Prostate gland (tissue), 2 donors: ENCODE results near the gene KIFC3. TPM values are rescaled to one million over a fixed set of nuclear protein-coding genes. Genes with fewer than 3 reads are reported as not detected.

Source experiments
- DNase-seq: peaks from one replicate; pipeline ENCODE4 v3.0.0-alpha.2; 2019; ENCODE audit warnings: low spot score
- H3K27ac ChIP-seq, 2 donors: fragments of 200-600 bp; sonication (generic); 2 replicates each; pipeline ENCODE4 v1.5.1; 2017 to 2019
- H3K27me3 ChIP-seq: fragments of 200-600 bp; sonication (generic); replicated peaks from 2 replicates; pipeline ENCODE4 v1.5.1; 2019; ENCODE audit not compliant: insufficient read depth
- H3K36me3 ChIP-seq, 2 donors: fragments of 200-600 bp; sonication (generic); 1 replicate in 1 of 2; 2 replicates in 1 of 2; pipeline versions ENCODE4 v1.5.1 to v1.8.1; 2017 to 2019
- H3K4me1 ChIP-seq: fragments of 200-600 bp; sonication (generic); replicated peaks from 2 replicates; pipeline ENCODE4 v1.5.1; 2019
- H3K4me3 ChIP-seq, 2 donors: fragments of 200-600 bp; sonication (generic); 2 replicates each; pipeline ENCODE4 v1.5.1; 2017 to 2019
- H3K9me3 ChIP-seq: fragments of 200-600 bp; sonication (generic); 2 replicates; pipeline ENCODE4 v1.5.1; 2017
- POLR2A ChIP-seq: fragments of 450-650 bp; IDR thresholded peaks from one replicate; pipeline ENCODE4 v1.6.1; 2016; ENCODE audit warnings: antibody characterized with exemption, mild to moderate bottlenecking
- POLR2AphosphoS5 ChIP-seq: sonication (generic); formaldehyde crosslinking; IDR thresholded peaks from one replicate; pipeline ENCODE4 v1.6.1; 2017; ENCODE audit warnings: antibody characterized with exemption
- WGBS: methylation state at CpG from one replicate; pipeline ENCODE4 v1.1.5; 2018; 5-methylcytosine and 5-hydroxymethylcytosine counted together
- intact Hi-C: fragments of 100-400 bp; cut with DNase I; formaldehyde crosslinking; loops from one replicate; pipeline ENCODE4 v1.14.2; 2022
- total RNA-seq, 2 donors: library from RNA; depleted of rRNA; stranded (reverse); fragments of >200 nt; gene quantifications; one replicate each; pipeline ENCODE4 v1.1.0, GENCODE V29; 2016
- TF ChIP-seq, protein P1 (sequence below), 4 experiments: fragments of 200-600 bp in 2 of 4; fragments of 450-650 bp in 2 of 4; sonication (generic) in 2 of 4; IDR thresholded peaks; 1 replicate in 3 of 4; 2 replicates in 1 of 4; pipeline ENCODE4 v1.5.1; 2016 to 2019; ENCODE audit warnings: antibody characterized with exemption in 4 of 4, mild to moderate bottlenecking in 2 of 4, moderate library complexity in 2 of 4

Gene KIFC3
- total RNA-seq, 2 donors from 2014 or later: 16.3 to 79.5 TPM

DNA sequence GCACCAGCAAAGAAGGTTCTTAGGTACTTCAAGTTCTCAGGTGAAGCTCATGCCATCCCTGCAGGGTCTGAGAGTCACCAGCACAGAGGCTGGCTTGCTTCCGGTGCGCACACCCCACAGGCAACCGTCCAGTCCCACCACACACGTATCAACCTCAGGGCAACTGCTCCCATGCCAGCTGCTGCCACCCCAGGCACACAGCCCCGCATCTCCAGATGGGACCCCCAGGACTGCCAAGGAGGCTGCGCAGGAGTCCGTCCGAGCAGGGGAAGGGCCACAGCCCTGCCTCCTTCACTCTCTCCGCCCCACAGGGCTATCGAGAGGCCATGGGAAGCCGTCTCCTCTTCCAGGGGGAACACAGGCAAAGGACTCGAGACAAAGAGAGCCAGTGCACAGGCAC is 13.3 kb downstream of the KIFC3 start:
- intact Hi-C loops: no loop called here
- Histone ChIP-seq H3K4me3 (no peak overlapping the region), H3K27ac (no peak overlapping the region), H3K27me3 (no peaks in the 10 kb centered on the region), H3K4me1 (no peaks in the 10 kb centered on the region), H3K36me3 (no peaks in the 10 kb centered on the region), H3K9me3 (no peaks in the 10 kb centered on the region)
- TF ChIP-seq POLR2AphosphoS5 (no peak), POLR2A (no peak)
- TF ChIP-seq, protein P1, sequence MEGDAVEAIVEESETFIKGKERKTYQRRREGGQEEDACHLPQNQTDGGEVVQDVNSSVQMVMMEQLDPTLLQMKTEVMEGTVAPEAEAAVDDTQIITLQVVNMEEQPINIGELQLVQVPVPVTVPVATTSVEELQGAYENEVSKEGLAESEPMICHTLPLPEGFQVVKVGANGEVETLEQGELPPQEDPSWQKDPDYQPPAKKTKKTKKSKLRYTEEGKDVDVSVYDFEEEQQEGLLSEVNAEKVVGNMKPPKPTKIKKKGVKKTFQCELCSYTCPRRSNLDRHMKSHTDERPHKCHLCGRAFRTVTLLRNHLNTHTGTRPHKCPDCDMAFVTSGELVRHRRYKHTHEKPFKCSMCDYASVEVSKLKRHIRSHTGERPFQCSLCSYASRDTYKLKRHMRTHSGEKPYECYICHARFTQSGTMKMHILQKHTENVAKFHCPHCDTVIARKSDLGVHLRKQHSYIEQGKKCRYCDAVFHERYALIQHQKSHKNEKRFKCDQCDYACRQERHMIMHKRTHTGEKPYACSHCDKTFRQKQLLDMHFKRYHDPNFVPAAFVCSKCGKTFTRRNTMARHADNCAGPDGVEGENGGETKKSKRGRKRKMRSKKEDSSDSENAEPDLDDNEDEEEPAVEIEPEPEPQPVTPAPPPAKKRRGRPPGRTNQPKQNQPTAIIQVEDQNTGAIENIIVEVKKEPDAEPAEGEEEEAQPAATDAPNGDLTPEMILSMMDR (IDR thresholded peaks at IDR 0.05): no peak
- DNase-seq: no peak
- 87% methylated on average over 12 of the region's 12 CpGs for WGBS

DNA sequence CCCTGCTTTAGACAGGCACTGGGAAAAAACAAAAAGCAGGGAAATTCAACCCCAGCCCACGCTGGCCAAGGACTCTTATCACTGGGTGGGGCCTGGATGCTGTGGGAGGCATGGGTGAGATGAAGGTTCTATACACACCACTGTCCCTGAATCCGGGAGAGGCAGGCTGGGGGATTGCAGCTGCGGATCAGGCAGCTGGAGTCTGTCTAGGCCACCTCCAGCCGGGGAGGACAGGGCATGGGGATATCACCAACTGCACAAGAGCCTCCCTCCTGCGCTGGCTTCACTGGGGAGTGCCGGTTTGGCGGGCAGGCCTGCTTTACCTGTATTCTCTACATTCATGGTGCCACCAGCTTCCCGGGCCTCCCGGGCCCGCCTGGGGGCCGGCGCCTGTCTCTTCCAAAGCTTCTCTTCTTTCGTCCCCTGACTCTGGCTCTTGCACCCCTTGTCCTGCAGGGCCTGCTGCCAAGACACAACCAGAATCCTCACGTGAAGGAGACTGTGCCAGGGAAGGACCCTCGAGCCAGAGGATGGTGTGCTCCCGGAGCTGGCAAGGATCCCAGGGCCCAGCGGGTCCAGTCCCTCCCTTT is 13.9 kb downstream of the KIFC3 start:
- TF ChIP-seq, protein P1 (IDR thresholded peaks at IDR 0.05): no peak
- no peak for TF ChIP-seq POLR2AphosphoS5
- no peak overlapping the region for H3K27ac ChIP-seq
- H3K36me3 ChIP-seq: no peaks in the 10 kb centered on the region

DNA sequence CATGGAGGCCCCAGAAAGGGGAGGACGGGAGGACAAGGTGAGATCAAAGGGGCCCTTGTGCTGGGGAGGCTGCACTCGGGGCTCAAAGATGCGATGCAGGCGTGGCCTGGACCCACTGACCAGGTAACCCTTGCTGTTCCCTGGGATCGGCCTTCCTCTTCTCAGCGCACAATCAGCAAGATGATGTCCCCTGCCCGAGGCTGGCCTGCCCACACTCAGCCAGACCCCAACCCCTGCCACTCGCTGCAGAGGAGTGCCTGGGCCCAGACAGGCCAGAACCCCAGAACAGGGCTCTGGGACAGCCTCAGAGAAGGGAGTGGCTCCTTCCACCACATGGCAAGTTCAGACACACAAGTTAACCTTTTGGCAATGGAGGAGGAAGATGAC is 14.8 kb downstream of the KIFC3 start:
- intact Hi-C loops: no loop called here
- H3K27me3 ChIP-seq: no peaks in the 10 kb centered on the region
- DNase-seq: no peak
- no peaks in the 10 kb centered on the region for H3K9me3 ChIP-seq
- peak overlapping the region in 1 of 2 donors; percentile 35 for H3K27ac ChIP-seq
- no peaks in the 10 kb centered on the region for H3K4me1 ChIP-seq
- H3K4me3 ChIP-seq: no peak overlapping the region
- TF ChIP-seq POLR2A (no peak), POLR2AphosphoS5 (no peak)
- TF ChIP-seq, protein P1 (IDR thresholded peaks at IDR 0.05): no peak
- 72% methylated on average over 8 of the region's 8 CpGs for WGBS
- no peaks in the 10 kb centered on the region for H3K36me3 ChIP-seq

More for the DNA sequence above, 13.9 kb downstream of the KIFC3 start:
- WGBS: 52% methylated on average over 17 of the region's 17 CpGs
- H3K9me3 ChIP-seq: no peaks in the 10 kb centered on the region
- DNase-seq: no peak
- intact Hi-C loops: no loop called here
- no peaks in the 10 kb centered on the region for H3K27me3 ChIP-seq
- H3K4me3 ChIP-seq: no peak overlapping the region
- no peaks in the 10 kb centered on the region for H3K4me1 ChIP-seq

DNA sequence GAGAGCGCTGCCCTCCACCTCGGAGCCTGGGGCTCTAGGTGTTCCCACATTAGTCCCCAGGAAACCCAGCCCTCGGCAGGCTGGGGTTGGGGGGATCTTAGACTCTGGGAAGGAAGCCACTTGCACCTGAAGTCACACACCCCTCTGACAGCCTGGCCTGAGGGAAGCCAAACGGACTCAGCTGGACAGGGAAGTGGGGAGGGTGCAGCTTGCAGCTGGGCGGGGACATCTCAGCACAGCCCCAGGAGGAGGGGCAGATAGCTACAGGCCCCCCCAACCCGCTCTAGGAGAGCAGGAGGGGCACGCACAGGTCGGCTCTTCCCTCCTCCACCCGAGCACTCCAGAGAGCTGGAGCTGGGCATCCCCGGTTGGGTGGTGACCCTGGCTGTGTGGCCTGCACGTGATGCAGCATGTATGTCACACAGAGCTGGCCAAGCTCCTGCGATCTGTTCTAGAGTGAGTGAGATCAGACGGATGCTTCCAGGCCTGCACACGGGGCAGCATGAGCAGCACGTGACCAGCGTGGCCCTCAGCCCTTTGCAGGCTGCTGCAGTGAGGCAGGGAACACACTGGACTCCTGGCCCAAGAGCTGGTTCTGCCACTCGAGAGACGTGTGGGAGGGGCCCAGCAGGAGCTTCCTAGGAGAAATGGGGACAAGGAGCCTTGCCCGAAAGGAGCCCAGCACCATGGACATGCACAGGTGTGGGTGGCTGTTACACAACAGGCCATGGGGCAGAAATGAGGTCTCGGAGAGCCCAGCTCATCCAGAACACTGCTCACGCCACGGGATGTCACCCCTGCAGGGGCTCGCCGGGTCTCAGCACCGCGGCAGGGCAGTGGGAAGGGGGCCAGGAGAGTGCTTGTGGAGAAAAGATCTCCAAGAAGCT is 15.4 kb downstream of the KIFC3 start:
- intact Hi-C loops: no loop called here
- TF ChIP-seq POLR2A: no peak
- TF ChIP-seq, protein P1 (IDR thresholded peaks at IDR 0.05): no peak
- TF ChIP-seq POLR2AphosphoS5: peak; percentile 59
- Histone ChIP-seq H3K27ac (peak overlapping the region in 1 of 2 donors; percentile 35), H3K9me3 (no peaks in the 10 kb centered on the region), H3K4me3 (no peak overlapping the region), H3K36me3 (no peaks in the 10 kb centered on the region), H3K4me1 (no peaks in the 10 kb centered on the region), H3K27me3 (no peaks in the 10 kb centered on the region)
- 60% methylated on average over 26 of the region's 26 CpGs for WGBS
- DNase-seq: no peak

DNA sequence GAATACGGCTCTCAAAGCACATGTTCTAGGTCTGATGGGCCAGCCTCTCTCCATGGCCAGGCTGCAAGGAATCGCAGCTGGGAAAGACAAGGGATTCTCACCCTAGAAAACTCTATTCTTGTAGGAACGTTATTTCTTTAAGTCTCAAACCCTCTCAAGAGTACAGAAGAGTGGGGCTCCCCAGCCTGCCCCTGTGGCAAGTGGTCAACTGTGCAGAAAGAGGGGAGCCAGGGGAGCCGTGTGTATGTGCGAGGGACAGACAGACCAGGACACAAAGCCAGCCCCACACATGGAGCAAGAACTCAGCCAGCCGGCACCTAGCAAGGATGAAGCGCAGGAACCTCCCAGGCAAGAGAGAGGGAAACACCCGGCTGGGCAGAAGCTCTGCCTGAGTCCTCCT is 16.4 kb downstream of the KIFC3 start:
- H3K4me1 ChIP-seq: no peaks in the 10 kb centered on the region
- no peaks in the 10 kb centered on the region for H3K9me3 ChIP-seq
- H3K27ac ChIP-seq: no peak overlapping the region
- no peak for DNase-seq
- no peak overlapping the region for H3K4me3 ChIP-seq
- H3K27me3 ChIP-seq: no peaks in the 10 kb centered on the region
- TF ChIP-seq POLR2AphosphoS5 (no peak), POLR2A (no peak)
- TF ChIP-seq, protein P1 (IDR thresholded peaks at IDR 0.05): no peak
- 98% methylated on average over 8 of the region's 8 CpGs for WGBS
- intact Hi-C loops: no loop called here
- no peaks in the 10 kb centered on the region for H3K36me3 ChIP-seq
